Prostate gland (tissue), 2 donors: Measurements from ENCODE around the gene ARHGEF17.

Experiments used
- CTCF ChIP-seq, 4 experiments: fragments of 200-600 bp in 2 of 4; fragments of 450-650 bp in 2 of 4; sonication (generic) in 2 of 4; IDR thresholded peaks; 1 replicate in 3 of 4; 2 replicates in 1 of 4; pipeline ENCODE4 v1.5.1; 2016 to 2019; ENCODE audit warnings: antibody characterized with exemption in 4 of 4, mild to moderate bottlenecking in 2 of 4, moderate library complexity in 2 of 4
- POLR2A ChIP-seq: fragments of 450-650 bp; IDR thresholded peaks from one replicate; pipeline ENCODE4 v1.6.1; 2016; ENCODE audit warnings: antibody characterized with exemption, mild to moderate bottlenecking

DNA sequence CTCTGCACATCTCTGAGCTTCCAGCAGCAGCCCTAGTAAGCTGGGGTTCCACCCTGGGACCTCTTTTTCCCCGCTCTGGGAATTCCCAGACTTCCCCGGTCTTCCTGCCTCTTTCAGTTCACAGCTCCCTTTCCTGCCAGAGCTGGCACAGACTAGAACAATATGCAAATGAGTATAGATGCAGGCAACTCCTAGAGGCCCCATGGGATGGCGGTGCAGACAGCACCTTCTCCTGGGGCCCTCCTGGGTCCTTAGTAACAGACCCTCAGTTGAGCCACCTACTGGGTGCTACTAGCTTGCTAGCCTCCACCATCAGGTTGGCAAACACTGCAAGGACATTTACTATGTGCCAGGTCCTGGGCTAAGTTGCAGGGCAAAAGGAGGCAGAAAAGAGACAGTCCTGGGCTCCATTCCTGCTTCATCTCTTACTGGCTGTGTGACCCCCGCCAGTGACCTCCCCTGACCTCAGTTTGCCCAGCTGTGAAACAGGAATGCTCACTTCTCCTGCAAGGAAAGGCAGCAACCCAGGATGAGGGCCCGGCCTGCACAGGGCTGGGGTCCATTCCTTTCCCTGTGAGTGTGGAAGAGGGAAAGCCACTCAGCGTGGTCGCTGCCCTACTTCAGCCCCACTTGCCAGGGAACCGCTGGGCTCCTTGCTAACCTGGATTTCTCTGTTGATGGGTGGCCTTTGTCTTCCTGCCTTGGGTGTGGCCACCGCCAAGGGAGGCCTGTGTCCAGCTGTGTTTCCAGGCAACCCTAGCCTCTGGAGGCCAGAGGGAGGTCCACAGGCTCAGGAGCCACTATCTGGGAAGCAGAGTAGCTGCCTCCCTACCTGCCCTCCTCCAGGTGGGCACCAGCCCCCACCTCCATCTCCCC lies 75.4 kb downstream of the ARHGEF17 start:
- TF ChIP-seq POLR2A (no peak), CTCF (IDR thresholded peaks at IDR 0.05) (no peak)
